Esophagus squamous epithelium (tissue), 5 donors: ENCODE measurements around the gene FHOD3. TPM values are rescaled to one million over a fixed set of nuclear protein-coding genes. Genes with fewer than 3 reads are reported as not detected.

ENCODE experiments used
- DNase-seq: peaks from one replicate; lab custom pipeline; 2025; lab: John Stamatoyannopoulos, UW
- H3K27ac ChIP-seq, 4 donors: fragments of 200-600 bp; sonication (generic); one replicate each; pipeline ENCODE4 v1.5.1; 2016 to 2019; ENCODE audit warnings: mild to moderate bottlenecking in 1 of 4
- H3K27me3 ChIP-seq, 4 donors: fragments of 200-600 bp; sonication (generic); 1 replicate in 3 of 4; 2 replicates in 1 of 4; pipeline versions ENCODE4 v1.5.1 to v1.6.0; 2017 to 2021; ENCODE audit warnings: antibody characterized with exemption in 1 of 4
- H3K36me3 ChIP-seq, 3 donors: fragments of 200-600 bp; sonication (generic); one replicate each; pipeline ENCODE4 v1.5.1; 2016 to 2019
- H3K4me1 ChIP-seq, 3 donors: fragments of 200-600 bp; sonication (generic); one replicate each; pipeline ENCODE4 v1.5.1; 2017 to 2019
- H3K4me3 ChIP-seq, 4 donors: fragments of 200-600 bp; sonication (generic); 1 replicate in 3 of 4; 2 replicates in 1 of 4; pipeline ENCODE4 v1.5.1; 2016 to 2019; ENCODE audit warnings: mild to moderate bottlenecking in 2 of 4, moderate library complexity in 1 of 4
- H3K9me3 ChIP-seq, 3 donors: fragments of 200-600 bp; sonication (generic); one replicate each; pipeline ENCODE4 v1.5.1; 2016 to 2019
- CTCF ChIP-seq, 6 experiments: fragments of 450-650 bp in 4 of 6; fragments of 200-600 bp in 2 of 6; sonication (generic) in 2 of 6; IDR thresholded peaks; one replicate each; pipeline ENCODE4 v1.5.1; 2016 to 2019; ENCODE audit warnings: antibody characterized with exemption in 6 of 6, mild to moderate bottlenecking in 4 of 6, moderate library complexity in 4 of 6
- POLR2A ChIP-seq, 4 donors: fragments of 450-650 bp; IDR thresholded peaks; one replicate each; pipeline ENCODE4 v1.6.1; 2017; ENCODE audit warnings: antibody characterized with exemption in 4 of 4, mild to moderate bottlenecking in 4 of 4, moderate library complexity in 3 of 4
- WGBS, 2 donors: methylation state at CpG; one replicate each; pipeline ENCODE4 v1.1.5; 2018; 5-methylcytosine and 5-hydroxymethylcytosine counted together
- intact Hi-C: fragments of 100-400 bp; cut with DNase I; formaldehyde crosslinking; loops from one replicate; pipeline ENCODE4 v1.15.0; 2022
- total RNA-seq, 4 donors: library from RNA; depleted of rRNA; stranded (reverse); fragments of >200 nt; gene quantifications; one replicate each; pipeline ENCODE4 v1.1.0, GENCODE V29; 2016
- donor health status: DM: yes; HTN: yes; CAD: no.

FHOD3 gene
- total RNA-seq, 4 donors from 2014 or later = 3.1 to 29.6 (median 5.7) TPM

GRCh38 chr18:36481935-36482334, 184.4 kb downstream of the FHOD3 start:
- intact Hi-C loops = no loop called here
- WGBS, 2 donors = 75 to 78% methylated on average over 1 of the region's 1 CpG

GRCh38 chr18:36484591-36484990, 187.1 kb downstream of the FHOD3 start:
- 60 to 80% methylated on average over 5 of the region's 5 CpGs for WGBS, 2 donors
- no peak for DNase-seq
- TF ChIP-seq CTCF (IDR thresholded peaks at IDR 0.05) (no peak), POLR2A (IDR thresholded peaks at IDR 0.05) (no peak)
- H3K4me3 ChIP-seq = no peak overlapping the region
- peaks cover 0 to 4% (median 0%) of the 10 kb centered on the region in 3 donors for H3K4me1 ChIP-seq
- intact Hi-C loops = no loop called here
- no peaks in the 10 kb centered on the region for H3K27me3 ChIP-seq
- H3K9me3 ChIP-seq = no peaks in the 10 kb centered on the region
- no peaks in the 10 kb centered on the region for H3K36me3 ChIP-seq
- no peak overlapping the region for H3K27ac ChIP-seq

More at GRCh38 chr18:36481935-36482334, 184.4 kb downstream of the FHOD3 start:
- no peak overlapping the region for H3K27ac ChIP-seq
- H3K4me1 ChIP-seq = peaks cover 0 to 4% (median 0%) of the 10 kb centered on the region in 3 donors
- DNase-seq = no peak
- no peaks in the 10 kb centered on the region for H3K9me3 ChIP-seq
- H3K36me3 ChIP-seq = no peaks in the 10 kb centered on the region
- H3K27me3 ChIP-seq = no peaks in the 10 kb centered on the region
- no peak overlapping the region for H3K4me3 ChIP-seq
- no peak for TF ChIP-seq POLR2A (IDR thresholded peaks at IDR 0.05)
- TF ChIP-seq CTCF (IDR thresholded peaks at IDR 0.05) = no peak

GRCh38 chr18:36485772-36486171, 188.3 kb downstream of the FHOD3 start:
- no peaks in the 10 kb centered on the region for H3K9me3 ChIP-seq
- no peak for DNase-seq
- TF ChIP-seq CTCF (IDR thresholded peaks at IDR 0.05) (no peak), POLR2A (IDR thresholded peaks at IDR 0.05) (no peak)
- 67 to 83% methylated on average over 2 of the region's 2 CpGs for WGBS, 2 donors
- H3K4me1 ChIP-seq = peaks cover 0 to 4% (median 0%) of the 10 kb centered on the region in 3 donors
- intact Hi-C loops = no loop called here
- H3K27ac ChIP-seq = no peak overlapping the region
- no peaks in the 10 kb centered on the region for H3K36me3 ChIP-seq
- no peak overlapping the region for H3K4me3 ChIP-seq
- no peaks in the 10 kb centered on the region for H3K27me3 ChIP-seq

GRCh38 chr18:36488131-36488530, 190.6 kb downstream of the FHOD3 start:
- intact Hi-C loops = no loop called here

GRCh38 chr18:36490897-36491296, 193.4 kb downstream of the FHOD3 start:
- Histone ChIP-seq H3K36me3 (no peaks in the 10 kb centered on the region), H3K27ac (no peak overlapping the region), H3K4me1 (no peaks in the 10 kb centered on the region), H3K27me3 (no peaks in the 10 kb centered on the region), H3K4me3 (no peak overlapping the region), H3K9me3 (no peaks in the 10 kb centered on the region)
- TF ChIP-seq POLR2A (IDR thresholded peaks at IDR 0.05) (no peak), CTCF (IDR thresholded peaks at IDR 0.05) (no peak)
- WGBS, 2 donors = 94 to 98% methylated on average over 4 of the region's 4 CpGs
- intact Hi-C loops = no loop called here
- DNase-seq = no peak

More at GRCh38 chr18:36488131-36488530, 190.6 kb downstream of the FHOD3 start:
- Histone ChIP-seq H3K36me3 (no peaks in the 10 kb centered on the region), H3K27ac (no peak overlapping the region), H3K9me3 (no peaks in the 10 kb centered on the region), H3K4me1 (no peaks in the 10 kb centered on the region), H3K27me3 (no peaks in the 10 kb centered on the region), H3K4me3 (no peak overlapping the region)
- TF ChIP-seq POLR2A (IDR thresholded peaks at IDR 0.05) = no peak
- TF ChIP-seq CTCF (IDR thresholded peaks at IDR 0.05) = no peak
- WGBS, 2 donors = 38 to 74% methylated on average over 1 to 2 of the region's 2 CpGs
- DNase-seq = no peak
